ENCODE data around the gene TTC34. TPM values are rescaled to one million over a fixed set of nuclear protein-coding genes. Genes with fewer than 3 reads are reported as not detected.
"Not testable (repeated sequence)": the region's sequence is repeated elsewhere in the genome, so short reads cannot be mapped to it uniquely, and the experiment has no call there.

Gene TTC34
- total RNA-seq, 1 donor from 2014 or later: under 0.01 TPM

GRCh38 chr1:2632561-2633361, 168.7 kb downstream of the TTC34 start, which contains the start of gene MMEL1:
MMEL1 (minus strand) TSS chr1:2633016; CDS start chr1:2629484, 3,532 bp downstream.
- FAIRE-seq (no peak), DNase-seq (ENCODE audit: low spot score in 2 of 2) (no peak)

- DNase-seq (ENCODE audit: low spot score in 2 of 2) (no peak), FAIRE-seq (no peak)
These were observed 169.5 kb downstream of the TTC34 start for GRCh38 chr1:2632051-2632430.

GRCh38 chr1:2631136-2632050, 170.1 kb downstream of the TTC34 start:
- no peak for DNase-seq (ENCODE audit: low spot score in 2 of 2)
- no peak for FAIRE-seq

- no peak for FAIRE-seq
- DNase-seq (ENCODE audit: low spot score in 2 of 2): no peak
These were observed 170.9 kb downstream of the TTC34 start for GRCh38 chr1:2630498-2631135.

- DNase-seq (ENCODE audit: low spot score in 2 of 2) (no peak), FAIRE-seq (no peak)
These were observed 171.6 kb downstream of the TTC34 start for GRCh38 chr1:2629627-2630497.

- FAIRE-seq: no peak
- no peak for DNase-seq (ENCODE audit: low spot score in 2 of 2)
These were observed 172.4 kb downstream of the TTC34 start for GRCh38 chr1:2628933-2629626.

GRCh38 chr1:2628191-2628932, 173.1 kb downstream of the TTC34 start:
- DNase-seq (ENCODE audit: low spot score in 2 of 2) (no peak), FAIRE-seq (no peak)

GRCh38 chr1:2627746-2628145, 173.7 kb downstream of the TTC34 start:
- FAIRE-seq (no peak), DNase-seq (ENCODE audit: low spot score in 2 of 2) (no peak)

GRCh38 chr1:2625748-2626147, 175.7 kb downstream of the TTC34 start:
- not testable (repeated sequence) for DNase-seq (ENCODE audit: low spot score in 2 of 2)

GRCh38 chr1:2625311-2625710, 176.2 kb downstream of the TTC34 start:
- FAIRE-seq (no peak), DNase-seq (ENCODE audit: low spot score in 2 of 2) (no peak)

More at GRCh38 chr1:2625748-2626147, 175.7 kb downstream of the TTC34 start:
- FAIRE-seq: not testable (repeated sequence)

- no peak for DNase-seq (ENCODE audit: low spot score in 2 of 2)
- no peak for FAIRE-seq
These were observed 176.7 kb downstream of the TTC34 start for GRCh38 chr1:2624735-2625300.

GRCh38 chr1:2623571-2624337, 177.7 kb downstream of the TTC34 start:
- FAIRE-seq (no peak), DNase-seq (ENCODE audit: low spot score in 2 of 2) (no peak)

- FAIRE-seq: no peak
- DNase-seq (ENCODE audit: low spot score in 2 of 2): no peak
These were observed 183.5 kb downstream of the TTC34 start for GRCh38 chr1:2617971-2618470.

- FAIRE-seq: no peak
These were observed 187.3 kb downstream of the TTC34 start for GRCh38 chr1:2614145-2614544.

GRCh38 chr1:2612591-2613365, 188.7 kb downstream of the TTC34 start:
- FAIRE-seq (no peak), DNase-seq (ENCODE audit: low spot score in 2 of 2) (no peak)

More at GRCh38 chr1:2614145-2614544, 187.3 kb downstream of the TTC34 start:
- no peak for DNase-seq (ENCODE audit: low spot score in 2 of 2)
